ENCODE measurements around the gene ABHD8. TPM values are rescaled to one million over a fixed set of nuclear protein-coding genes. Genes with fewer than 3 reads are reported as not detected.

Gene ABHD8
- total and polyA plus RNA-seq, 2 experiments from 2014 or later, result 5.5 to 16.5 TPM

DNA sequence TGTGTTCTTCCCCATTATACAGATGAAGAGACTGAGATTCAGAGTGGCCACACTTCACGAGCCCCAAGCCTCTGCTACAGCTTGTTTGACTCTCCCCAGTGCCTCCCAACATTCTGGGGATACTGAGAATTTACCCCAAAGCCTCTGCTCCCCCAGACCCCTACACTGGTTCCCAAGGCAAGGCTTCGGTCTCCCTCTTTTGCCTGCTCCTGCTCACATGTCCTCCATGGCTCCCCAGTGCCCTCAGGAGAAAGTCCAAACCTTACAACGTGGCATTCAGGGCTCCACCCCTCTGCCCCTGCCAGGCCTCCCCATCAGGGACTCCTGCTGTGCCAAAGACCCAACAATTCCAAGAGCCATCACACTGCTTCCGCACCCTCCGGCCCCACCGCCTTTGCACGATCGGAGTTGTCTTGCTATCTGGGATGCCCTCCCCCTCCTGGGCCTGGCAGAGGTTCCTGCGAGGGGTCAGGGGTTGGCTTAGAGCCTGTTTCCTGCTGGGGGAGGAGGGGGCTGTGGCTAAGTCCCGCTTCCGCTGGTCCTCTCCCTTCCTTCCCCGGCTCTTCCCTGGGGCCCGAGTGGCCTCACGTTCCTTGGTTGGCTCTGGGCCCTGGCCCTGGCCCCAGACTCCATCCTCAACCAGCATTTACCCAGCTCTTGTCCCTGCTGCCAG, 49.5 kb upstream of the ABHD8 start:
- Histone ChIP-seq H3F3A (replicated peaks; ENCODE audit: low read depth) (no peaks in the 10 kb centered on the region), H3K9me2 (ENCODE audit: insufficient read depth) (no peaks in the 10 kb centered on the region), H3K4me3 (no peak overlapping the region), H3K27ac (ENCODE audit: low read depth) (no peak overlapping the region), H3K4me1 (ENCODE audit: insufficient read depth) (peaks cover 6% of the 10 kb centered on the region; the same call in 1 of the 2 replicates), H3K36me3 (ENCODE audit: insufficient read depth) (no peaks in the 10 kb centered on the region), H2AFZ (peak overlapping the region; percentile 63), H3K79me2 (replicated peaks; ENCODE audit: insufficient read depth) (no peaks in the 10 kb centered on the region), H3K4me2 (no peak overlapping the region), H3K27me3 (ENCODE audit: insufficient read depth) (no peaks in the 10 kb centered on the region), H4K20me1 (replicated peaks; ENCODE audit: insufficient read depth) (no peaks in the 10 kb centered on the region)
- Mint-ChIP-seq H3K27me3 (ENCODE audit: insufficient read depth, low read depth, poor library complexity) (peaks cover 15% of the 10 kb centered on the region), H3K4me3 (no peak overlapping the region), H3K9me3 (no peaks in the 10 kb centered on the region), H3K4me1 (peaks cover 15% of the 10 kb centered on the region), H3K36me3 (ENCODE audit: low read depth) (no peaks in the 10 kb centered on the region), H3K27ac (no peak overlapping the region)
- TF ChIP-seq, protein P1, sequence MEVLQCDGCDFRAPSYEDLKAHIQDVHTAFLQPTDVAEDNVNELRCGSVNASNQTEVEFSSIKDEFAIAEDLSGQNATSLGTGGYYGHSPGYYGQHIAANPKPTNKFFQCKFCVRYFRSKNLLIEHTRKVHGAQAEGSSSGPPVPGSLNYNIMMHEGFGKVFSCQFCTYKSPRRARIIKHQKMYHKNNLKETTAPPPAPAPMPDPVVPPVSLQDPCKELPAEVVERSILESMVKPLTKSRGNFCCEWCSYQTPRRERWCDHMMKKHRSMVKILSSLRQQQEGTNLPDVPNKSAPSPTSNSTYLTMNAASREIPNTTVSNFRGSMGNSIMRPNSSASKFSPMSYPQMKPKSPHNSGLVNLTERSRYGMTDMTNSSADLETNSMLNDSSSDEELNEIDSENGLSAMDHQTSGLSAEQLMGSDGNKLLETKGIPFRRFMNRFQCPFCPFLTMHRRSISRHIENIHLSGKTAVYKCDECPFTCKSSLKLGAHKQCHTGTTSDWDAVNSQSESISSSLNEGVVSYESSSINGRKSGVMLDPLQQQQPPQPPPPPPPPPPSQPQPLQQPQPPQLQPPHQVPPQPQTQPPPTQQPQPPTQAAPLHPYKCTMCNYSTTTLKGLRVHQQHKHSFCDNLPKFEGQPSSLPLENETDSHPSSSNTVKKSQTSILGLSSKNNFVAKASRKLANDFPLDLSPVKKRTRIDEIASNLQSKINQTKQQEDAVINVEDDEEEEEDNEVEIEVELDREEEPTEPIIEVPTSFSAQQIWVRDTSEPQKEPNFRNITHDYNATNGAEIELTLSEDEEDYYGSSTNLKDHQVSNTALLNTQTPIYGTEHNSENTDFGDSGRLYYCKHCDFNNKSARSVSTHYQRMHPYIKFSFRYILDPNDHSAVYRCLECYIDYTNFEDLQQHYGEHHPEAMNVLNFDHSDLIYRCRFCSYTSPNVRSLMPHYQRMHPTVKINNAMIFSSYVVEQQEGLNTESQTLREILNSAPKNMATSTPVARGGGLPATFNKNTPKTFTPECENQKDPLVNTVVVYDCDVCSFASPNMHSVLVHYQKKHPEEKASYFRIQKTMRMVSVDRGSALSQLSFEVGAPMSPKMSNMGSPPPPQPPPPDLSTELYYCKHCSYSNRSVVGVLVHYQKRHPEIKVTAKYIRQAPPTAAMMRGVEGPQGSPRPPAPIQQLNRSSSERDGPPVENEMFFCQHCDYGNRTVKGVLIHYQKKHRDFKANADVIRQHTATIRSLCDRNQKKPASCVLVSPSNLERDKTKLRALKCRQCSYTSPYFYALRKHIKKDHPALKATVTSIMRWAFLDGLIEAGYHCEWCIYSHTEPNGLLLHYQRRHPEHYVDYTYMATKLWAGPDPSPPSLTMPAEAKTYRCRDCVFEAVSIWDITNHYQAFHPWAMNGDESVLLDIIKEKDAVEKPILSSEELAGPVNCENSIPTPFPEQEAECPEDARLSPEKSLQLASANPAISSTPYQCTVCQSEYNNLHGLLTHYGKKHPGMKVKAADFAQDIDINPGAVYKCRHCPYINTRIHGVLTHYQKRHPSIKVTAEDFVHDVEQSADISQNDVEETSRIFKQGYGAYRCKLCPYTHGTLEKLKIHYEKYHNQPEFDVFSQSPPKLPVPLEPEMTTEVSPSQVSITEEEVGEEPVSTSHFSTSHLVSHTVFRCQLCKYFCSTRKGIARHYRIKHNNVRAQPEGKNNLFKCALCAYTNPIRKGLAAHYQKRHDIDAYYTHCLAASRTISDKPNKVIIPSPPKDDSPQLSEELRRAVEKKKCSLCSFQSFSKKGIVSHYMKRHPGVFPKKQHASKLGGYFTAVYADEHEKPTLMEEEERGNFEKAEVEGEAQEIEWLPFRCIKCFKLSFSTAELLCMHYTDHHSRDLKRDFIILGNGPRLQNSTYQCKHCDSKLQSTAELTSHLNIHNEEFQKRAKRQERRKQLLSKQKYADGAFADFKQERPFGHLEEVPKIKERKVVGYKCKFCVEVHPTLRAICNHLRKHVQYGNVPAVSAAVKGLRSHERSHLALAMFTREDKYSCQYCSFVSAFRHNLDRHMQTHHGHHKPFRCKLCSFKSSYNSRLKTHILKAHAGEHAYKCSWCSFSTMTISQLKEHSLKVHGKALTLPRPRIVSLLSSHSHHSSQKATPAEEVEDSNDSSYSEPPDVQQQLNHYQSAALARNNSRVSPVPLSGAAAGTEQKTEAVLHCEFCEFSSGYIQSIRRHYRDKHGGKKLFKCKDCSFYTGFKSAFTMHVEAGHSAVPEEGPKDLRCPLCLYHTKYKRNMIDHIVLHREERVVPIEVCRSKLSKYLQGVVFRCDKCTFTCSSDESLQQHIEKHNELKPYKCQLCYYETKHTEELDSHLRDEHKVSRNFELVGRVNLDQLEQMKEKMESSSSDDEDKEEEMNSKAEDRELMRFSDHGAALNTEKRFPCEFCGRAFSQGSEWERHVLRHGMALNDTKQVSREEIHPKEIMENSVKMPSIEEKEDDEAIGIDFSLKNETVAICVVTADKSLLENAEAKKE (CRISPR knock-in tag; IDR thresholded peaks at IDR 0.05), result no peak
- TF ChIP-seq STAT1 (IDR thresholded peaks at IDR 0.05; ENCODE audit: unreplicated experiment) (no peak), ETS1 (IDR thresholded peaks at IDR 0.05) (no peak), EZH2 (IDR thresholded peaks at IDR 0.05; ENCODE audit: low read depth, unreplicated experiment) (no peak), CREB1 (CRISPR knock-in tag; IDR thresholded peaks at IDR 0.05; ENCODE audit: low read depth) (no peak), REST (IDR thresholded peaks at IDR 0.05; ENCODE audit: unreplicated experiment) (no peak), NANOG (IDR thresholded peaks at IDR 0.05; ENCODE audit: borderline replicate concordance) (no peak), ZNF114 (CRISPR knock-in tag; IDR thresholded peaks at IDR 0.05) (no peak), ZNF331 (CRISPR knock-in tag; IDR thresholded peaks at IDR 0.05; ENCODE audit: low read depth) (no peak), POLR2AphosphoS5 (IDR thresholded peaks at IDR 0.05; ENCODE audit: low read depth) (no peak)
- TF ChIP-seq, protein P2, sequence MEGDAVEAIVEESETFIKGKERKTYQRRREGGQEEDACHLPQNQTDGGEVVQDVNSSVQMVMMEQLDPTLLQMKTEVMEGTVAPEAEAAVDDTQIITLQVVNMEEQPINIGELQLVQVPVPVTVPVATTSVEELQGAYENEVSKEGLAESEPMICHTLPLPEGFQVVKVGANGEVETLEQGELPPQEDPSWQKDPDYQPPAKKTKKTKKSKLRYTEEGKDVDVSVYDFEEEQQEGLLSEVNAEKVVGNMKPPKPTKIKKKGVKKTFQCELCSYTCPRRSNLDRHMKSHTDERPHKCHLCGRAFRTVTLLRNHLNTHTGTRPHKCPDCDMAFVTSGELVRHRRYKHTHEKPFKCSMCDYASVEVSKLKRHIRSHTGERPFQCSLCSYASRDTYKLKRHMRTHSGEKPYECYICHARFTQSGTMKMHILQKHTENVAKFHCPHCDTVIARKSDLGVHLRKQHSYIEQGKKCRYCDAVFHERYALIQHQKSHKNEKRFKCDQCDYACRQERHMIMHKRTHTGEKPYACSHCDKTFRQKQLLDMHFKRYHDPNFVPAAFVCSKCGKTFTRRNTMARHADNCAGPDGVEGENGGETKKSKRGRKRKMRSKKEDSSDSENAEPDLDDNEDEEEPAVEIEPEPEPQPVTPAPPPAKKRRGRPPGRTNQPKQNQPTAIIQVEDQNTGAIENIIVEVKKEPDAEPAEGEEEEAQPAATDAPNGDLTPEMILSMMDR (conservative IDR thresholded peaks at IDR 0.05; ENCODE audit: low read depth in 2 of 2), result no peak
- ATAC-seq (no peak), DNase-seq (ENCODE audit: low spot score) (no peak)
